ENCODE data around the gene TRHDE.
A peak's percentile ranks its signal among the peaks of the same experiment; 100 is the strongest.

The TRHDE gene

DNA sequence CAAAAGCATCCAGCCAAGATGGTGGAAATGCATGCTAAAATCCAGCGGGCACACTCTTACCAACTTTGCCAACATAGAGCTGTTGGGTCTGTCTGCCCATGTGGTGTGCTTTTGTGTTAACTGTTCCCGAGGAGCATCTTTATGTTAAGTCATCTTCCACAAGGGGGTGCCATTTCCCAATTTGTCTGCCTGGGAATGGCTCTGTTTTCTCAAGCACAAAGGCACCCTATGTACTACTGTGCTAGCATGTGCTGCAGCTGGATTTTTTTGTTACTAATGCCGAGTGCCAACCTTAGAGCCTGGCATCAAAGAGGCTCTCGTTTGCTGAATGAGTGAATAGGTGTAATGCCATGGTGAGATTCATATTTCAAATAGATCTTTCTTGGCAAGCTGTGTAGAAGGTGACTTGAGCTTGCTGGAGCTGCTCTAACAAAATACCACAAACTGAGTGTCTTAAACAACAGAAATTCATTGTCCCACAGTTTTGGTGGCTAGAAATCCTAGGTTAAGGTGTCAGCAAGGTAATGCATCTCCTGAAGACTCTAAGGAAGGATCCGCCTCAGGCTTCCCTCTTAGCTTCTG is 74.3 kb downstream of the TRHDE start:
- TF ChIP-seq, protein P1, sequence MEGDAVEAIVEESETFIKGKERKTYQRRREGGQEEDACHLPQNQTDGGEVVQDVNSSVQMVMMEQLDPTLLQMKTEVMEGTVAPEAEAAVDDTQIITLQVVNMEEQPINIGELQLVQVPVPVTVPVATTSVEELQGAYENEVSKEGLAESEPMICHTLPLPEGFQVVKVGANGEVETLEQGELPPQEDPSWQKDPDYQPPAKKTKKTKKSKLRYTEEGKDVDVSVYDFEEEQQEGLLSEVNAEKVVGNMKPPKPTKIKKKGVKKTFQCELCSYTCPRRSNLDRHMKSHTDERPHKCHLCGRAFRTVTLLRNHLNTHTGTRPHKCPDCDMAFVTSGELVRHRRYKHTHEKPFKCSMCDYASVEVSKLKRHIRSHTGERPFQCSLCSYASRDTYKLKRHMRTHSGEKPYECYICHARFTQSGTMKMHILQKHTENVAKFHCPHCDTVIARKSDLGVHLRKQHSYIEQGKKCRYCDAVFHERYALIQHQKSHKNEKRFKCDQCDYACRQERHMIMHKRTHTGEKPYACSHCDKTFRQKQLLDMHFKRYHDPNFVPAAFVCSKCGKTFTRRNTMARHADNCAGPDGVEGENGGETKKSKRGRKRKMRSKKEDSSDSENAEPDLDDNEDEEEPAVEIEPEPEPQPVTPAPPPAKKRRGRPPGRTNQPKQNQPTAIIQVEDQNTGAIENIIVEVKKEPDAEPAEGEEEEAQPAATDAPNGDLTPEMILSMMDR (IDR thresholded peaks at IDR 0.05; ENCODE audit: low read length, missing control alignments), result peak; percentile 57
- DNase-seq (ENCODE audit: low read depth), result peak; percentile 81

DNA sequence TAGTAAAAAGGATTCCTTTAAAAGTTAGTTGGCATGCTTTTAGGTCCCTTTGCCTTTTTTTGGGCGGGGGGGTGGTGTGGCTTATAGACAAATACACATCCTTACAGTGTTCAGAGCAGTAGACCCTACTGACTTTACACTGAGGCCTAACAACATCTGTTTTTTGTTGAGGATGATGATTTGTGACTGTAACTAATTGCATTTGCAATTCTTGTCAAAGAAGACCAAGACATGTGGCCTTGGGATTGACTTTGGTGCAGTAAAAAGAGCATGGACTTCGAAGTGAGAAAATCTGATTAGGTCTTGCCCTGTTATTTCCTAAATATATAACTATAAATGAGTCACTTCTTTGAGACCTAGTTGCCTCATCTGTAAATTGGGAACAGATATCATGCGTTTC is 77.3 kb downstream of the TRHDE start:
- DNase-seq (ENCODE audit: low read depth), result no peak
- TF ChIP-seq, protein P1 (IDR thresholded peaks at IDR 0.05; ENCODE audit: low read length, missing control alignments), result no peak
- H3K4me3 ChIP-seq (replicated peaks; ENCODE audit: low read depth, low read length), result no peak overlapping the region

More for the DNA sequence above, 74.3 kb downstream of the TRHDE start:
- H3K4me3 ChIP-seq (replicated peaks; ENCODE audit: low read depth, low read length), result no peak overlapping the region

DNA sequence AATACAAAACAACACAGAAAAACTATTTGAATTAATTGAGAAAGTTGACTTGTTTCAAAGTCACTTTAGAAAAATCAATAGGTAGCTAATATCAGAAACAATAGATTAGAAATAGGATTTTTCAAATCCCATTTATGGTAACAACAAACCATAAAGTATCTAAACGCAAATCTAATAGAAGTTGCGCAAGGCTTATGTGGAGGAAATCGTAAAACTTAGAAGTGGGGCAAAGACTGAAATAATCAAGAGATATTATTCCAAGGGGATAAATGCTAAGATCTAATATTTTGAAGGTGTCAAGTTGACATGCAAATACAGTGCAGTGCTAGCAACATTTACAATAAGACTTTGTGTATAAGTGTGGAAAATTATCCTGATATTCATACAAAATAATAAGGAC is 87.2 kb downstream of the TRHDE start:
- DNase-seq (ENCODE audit: low read depth), result no peak
- no peak overlapping the region for H3K4me3 ChIP-seq (replicated peaks; ENCODE audit: low read depth, low read length)
- TF ChIP-seq, protein P1 (IDR thresholded peaks at IDR 0.05; ENCODE audit: low read length, missing control alignments), result no peak

DNA sequence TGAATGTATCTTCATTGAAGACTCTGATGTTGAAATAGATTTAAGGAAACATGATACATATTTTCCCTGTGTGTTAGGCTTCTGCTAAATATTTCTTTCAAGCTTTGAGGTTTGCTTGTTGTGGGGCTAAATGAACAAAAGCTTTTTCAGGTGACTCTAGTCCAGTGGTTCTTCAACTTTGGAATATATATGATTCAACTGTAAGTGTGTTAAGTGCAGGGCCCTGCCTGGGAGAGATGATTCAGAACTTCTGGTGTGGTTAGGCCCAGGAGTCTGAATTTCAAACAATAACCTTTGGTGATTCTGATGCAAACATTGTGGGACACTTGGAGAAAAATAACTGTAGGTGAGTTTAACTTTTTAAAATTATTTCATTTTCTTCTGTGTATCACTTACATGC is 93.0 kb downstream of the TRHDE start:
- no peak overlapping the region for H3K4me3 ChIP-seq (replicated peaks; ENCODE audit: low read depth, low read length)

DNA sequence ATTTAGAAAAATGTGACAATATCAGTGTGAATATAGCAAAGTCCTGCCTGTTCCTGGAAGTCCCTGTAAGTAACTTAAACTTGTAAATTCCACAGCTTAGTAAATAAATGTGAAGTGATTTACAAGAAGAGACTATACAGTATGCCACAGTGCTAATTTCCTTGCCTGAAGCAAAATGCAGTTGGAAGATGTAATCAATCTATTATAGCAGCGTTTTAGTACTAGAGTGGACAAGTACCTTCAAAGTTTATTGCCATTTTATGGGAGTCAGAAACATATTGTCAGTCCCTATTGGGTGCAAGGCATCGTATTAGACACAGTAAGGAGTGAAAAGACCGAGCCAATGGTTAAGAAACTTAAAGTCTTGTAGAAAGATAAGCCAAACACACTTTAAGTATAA is 94.1 kb downstream of the TRHDE start:
- H3K4me3 ChIP-seq (replicated peaks; ENCODE audit: low read depth, low read length), result no peak overlapping the region
- DNase-seq (ENCODE audit: low read depth), result no peak
- TF ChIP-seq, protein P1 (IDR thresholded peaks at IDR 0.05; ENCODE audit: low read length, missing control alignments), result no peak

More for the DNA sequence above, 93.0 kb downstream of the TRHDE start:
- TF ChIP-seq, protein P1 (IDR thresholded peaks at IDR 0.05; ENCODE audit: low read length, missing control alignments), result no peak
- no peak for DNase-seq (ENCODE audit: low read depth)

DNA sequence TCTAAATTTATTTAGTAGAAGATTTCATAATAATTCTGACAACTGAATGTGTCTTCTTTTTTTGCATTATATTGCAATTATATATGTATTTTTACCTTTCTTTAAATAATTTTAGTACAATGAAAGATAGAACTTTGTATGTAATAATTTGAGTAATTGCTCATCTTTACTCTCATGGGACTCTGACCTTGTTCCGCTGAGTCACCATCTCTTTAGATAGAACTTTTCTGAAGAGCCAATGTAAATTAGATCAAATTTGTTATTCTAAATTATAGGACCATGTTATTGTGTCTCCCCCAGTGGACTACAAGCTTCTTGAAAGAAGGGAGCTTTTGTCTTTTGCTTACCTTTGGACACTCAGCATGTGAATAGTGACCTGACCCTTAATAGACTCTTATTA is 96.1 kb downstream of the TRHDE start:
- TF ChIP-seq, protein P1 (IDR thresholded peaks at IDR 0.05; ENCODE audit: low read length, missing control alignments), result no peak
- no peak overlapping the region for H3K4me3 ChIP-seq (replicated peaks; ENCODE audit: low read depth, low read length)
- no peak for DNase-seq (ENCODE audit: low read depth)

DNA sequence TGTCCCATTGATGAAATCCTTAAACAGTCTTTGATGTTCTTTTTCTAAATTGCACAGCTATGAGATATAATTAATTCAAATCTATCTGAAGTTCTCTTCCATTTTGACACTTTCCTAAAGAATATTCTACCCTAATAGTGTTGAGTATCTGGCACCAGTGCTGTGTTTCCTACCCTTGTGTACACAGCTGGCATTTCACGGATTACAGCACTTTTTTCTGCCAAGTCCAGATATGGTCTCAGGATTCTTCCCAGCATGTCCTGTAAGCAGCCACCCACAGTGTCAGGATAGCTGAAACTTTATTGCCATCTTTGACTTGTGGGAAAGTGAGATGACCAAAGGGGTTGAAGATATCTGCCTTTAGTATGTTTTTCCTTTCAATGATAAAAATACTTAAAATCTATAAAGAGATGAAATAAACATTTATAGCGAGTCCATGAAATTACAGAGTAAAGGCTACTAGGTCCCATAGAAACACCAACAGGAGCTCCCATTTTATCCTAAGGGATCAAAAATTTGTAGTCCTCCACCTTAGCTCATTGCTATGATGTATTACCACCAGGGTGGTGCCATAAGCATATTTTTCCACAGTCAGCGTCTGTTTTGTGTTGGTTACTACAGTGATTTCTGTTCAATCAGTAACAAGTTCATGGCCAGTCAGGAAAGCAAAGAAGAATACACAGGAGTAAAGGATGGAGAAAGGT is 96.7 kb downstream of the TRHDE start:
- no peak overlapping the region for H3K4me3 ChIP-seq (replicated peaks; ENCODE audit: low read depth, low read length)
- DNase-seq (ENCODE audit: low read depth), result no peak
- TF ChIP-seq, protein P1 (IDR thresholded peaks at IDR 0.05; ENCODE audit: low read length, missing control alignments), result no peak

All from fibroblast of pulmonary artery (primary cell).